AG09319 (cell line): Measurements from ENCODE around the gene MINDY4B.

Experiments
- DNase-seq: peaks from one replicate; pipeline ENCODE4 v3.0.0-alpha.2; 2010; ENCODE audit warnings: low read depth; ENCODE audit errors: extremely low read depth
- CTCF ChIP-seq: IDR thresholded peaks from 2 replicates; pipeline ENCODE4 v1.5.1; 2011; ENCODE audit warnings: low read depth, mild to moderate bottlenecking, inconsistent platforms, low read length, moderate library complexity

The MINDY4B gene

DNA sequence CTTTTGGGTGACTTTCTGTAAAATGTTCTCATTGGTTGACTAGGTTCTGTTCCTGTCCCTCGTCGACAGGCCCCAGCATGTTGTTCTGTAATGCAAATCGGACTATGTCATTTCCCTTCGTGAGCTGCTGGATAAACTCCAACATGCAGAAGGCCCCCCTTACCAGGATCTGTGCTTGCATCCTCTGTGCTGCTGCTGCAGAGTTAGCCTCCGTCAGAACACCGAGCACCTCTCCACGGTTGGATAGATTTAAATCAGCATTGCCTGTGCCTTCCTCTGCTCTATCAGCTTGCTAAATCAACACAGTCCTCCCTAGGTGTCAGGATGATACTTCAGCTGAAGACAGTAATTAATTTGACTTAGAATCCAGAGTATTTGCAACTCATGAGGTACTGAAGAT, 12.7 kb upstream of the MINDY4B start:
- no peak for TF ChIP-seq CTCF
- no peak for DNase-seq

GRCh38 chr3:150913133-150913922, 8.1 kb upstream of the MINDY4B start:
- no peak for TF ChIP-seq CTCF
- no peak for DNase-seq

DNA sequence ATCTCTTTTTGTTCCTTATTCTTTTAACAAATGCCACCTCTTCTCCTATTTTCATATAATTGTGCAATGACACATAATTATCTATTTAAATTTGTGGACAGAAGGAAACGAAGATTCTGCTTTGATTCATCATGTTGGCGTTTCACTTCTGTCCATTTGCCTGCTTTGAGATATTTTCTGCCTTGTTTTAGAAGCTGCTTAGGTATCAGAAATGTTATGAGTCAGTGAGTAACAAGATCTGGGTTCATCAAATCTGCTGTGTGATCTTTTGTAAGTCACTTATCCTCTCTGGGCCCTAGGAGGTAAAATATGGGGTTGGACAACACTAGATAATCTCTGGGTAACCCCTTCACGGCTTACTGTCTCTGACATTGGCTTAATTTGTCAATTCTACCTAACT, 7.3 kb upstream of the MINDY4B start:
- TF ChIP-seq CTCF: no peak
- DNase-seq: no peak

DNA sequence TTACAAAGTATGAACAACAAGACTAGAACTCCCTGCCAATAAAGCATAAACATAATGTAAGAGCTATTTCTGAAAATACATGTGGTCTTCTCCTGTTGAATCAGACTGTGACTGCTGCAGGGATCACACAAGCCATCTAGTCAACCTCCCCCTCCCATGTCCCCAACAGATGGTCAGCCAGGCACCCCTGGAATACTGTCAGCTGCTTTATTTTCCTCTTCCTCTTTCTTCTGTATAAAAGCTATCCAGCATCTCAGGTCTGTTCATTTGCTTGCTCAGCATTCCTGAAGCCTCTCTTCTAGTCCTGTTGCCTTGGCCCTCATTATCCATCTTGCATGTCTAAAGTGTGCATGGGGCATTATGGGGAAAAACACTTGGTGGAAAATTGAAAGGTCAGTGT, 6.5 kb upstream of the MINDY4B start:
- no peak for TF ChIP-seq CTCF

DNA sequence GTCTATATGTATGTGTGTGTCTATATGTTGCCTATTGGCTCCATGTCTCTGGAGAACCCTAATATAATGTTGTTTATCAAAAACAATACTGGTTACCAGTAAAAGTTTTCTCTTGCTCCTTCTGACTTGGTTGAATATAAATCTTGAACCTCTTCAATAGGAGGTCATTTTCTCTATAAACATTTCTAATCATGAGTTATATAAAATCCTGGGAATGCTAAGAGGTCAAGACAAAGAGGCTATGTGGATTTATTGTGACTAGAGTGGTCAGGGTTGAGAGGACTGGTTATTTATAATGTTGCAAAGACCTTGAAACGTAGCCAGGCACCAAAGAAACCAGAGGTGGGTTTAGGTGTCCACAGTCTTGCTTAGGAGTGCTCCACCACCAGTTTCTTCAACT, 1.2 kb upstream of the MINDY4B start:
- no peak for TF ChIP-seq CTCF
- no peak for DNase-seq

More for the DNA sequence above, 6.5 kb upstream of the MINDY4B start:
- no peak for DNase-seq

DNA sequence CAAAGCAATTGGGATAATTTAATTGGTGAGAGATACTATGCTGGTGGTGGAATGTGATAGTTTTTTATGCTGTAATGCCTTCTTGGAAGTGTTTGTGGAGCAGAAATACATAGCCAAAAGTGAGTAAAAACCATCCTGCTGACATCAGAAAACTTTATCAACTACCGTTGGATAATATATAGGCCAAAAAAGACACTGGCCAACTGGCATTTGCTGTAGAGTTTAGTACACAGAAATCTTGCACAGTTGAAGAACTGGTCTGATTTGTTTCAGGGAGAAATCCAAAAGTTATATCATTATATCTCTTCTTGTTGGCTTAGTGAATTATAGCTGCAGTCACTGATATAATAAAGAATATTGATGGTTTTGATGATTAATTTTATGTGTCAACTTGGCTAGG, 507 bp upstream of the MINDY4B start:
- no peak for DNase-seq
- TF ChIP-seq CTCF: no peak

DNA sequence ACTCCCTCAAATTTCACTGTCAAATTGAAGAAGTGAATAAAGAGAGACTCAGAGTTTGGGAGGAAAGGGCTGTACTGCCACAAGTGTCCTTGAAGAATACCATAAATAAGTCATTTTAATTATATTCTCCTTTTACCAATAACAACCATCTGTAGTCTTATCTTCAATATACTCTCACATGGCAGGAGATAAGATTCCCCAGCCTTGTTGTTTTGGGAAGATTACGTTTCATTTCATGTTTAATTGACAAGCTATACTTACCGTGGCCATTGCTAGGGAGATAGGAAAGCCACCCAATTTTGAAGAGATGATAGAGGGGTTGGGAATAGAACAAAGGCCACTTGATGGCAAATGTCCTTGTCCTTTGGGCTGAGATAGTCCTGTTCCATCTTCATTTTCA, 2.3 kb downstream of the MINDY4B start:
- no peak for DNase-seq
- TF ChIP-seq CTCF: no peak
